Measurements from ENCODE around the gene FAM200B.

GRCh38 chr4:15652841-15653240, 28.8 kb upstream of the FAM200B start:
- TF ChIP-seq CTCF (IDR thresholded peaks at IDR 0.05), result no peak
- TF ChIP-seq POLR2A (IDR thresholded peaks at IDR 0.05), result no peak

All from testis (tissue), 2 donors.